H9 (cell line): ENCODE measurements around the gene TPSAB1. TPM values are rescaled to one million over a fixed set of nuclear protein-coding genes. Genes with fewer than 3 reads are reported as not detected.

Experiments
- DNase-seq: peaks from one replicate; pipeline ENCODE4 v3.0.0-alpha.2; 2017
- H2AFZ ChIP-seq: one replicate; pipeline ENCODE4 v1.6.1; 2013; ENCODE audit warnings: mild to moderate bottlenecking, low read length, control low read depth, moderate library complexity
- H2AK5ac ChIP-seq: 2 replicates; pipeline ENCODE4 v1.6.1; 2013; ENCODE audit warnings: low read length, control low read depth, mixed read lengths; ENCODE audit not compliant: insufficient read length
- H2BK120ac ChIP-seq: one replicate; pipeline ENCODE4 v1.6.1; 2013; ENCODE audit warnings: low read depth, mild to moderate bottlenecking, low read length, control low read depth, inconsistent platforms; ENCODE audit not compliant: poor library complexity, severe bottlenecking
- H2BK12ac ChIP-seq: 2 replicates; pipeline ENCODE4 v1.6.1; 2013; ENCODE audit warnings: low read length, control low read depth, mixed read lengths, low read depth; ENCODE audit not compliant: insufficient read length
- H2BK15ac ChIP-seq: 2 replicates; pipeline ENCODE4 v1.6.1; 2013; ENCODE audit warnings: low read depth, low read length, control low read depth
- H2BK20ac ChIP-seq: one replicate; pipeline ENCODE4 v1.6.1; 2013; ENCODE audit warnings: low read depth, mild to moderate bottlenecking, low read length, control low read depth, inconsistent platforms; ENCODE audit not compliant: poor library complexity, severe bottlenecking
- H2BK5ac ChIP-seq: 2 replicates; pipeline ENCODE4 v1.6.1; 2013; ENCODE audit warnings: low read length, control low read depth, mixed read lengths; ENCODE audit not compliant: insufficient read length
- H3K14ac ChIP-seq: 2 replicates; pipeline ENCODE4 v1.6.1; 2013; ENCODE audit warnings: low read length, control low read depth; ENCODE audit not compliant: insufficient read depth
- H3K18ac ChIP-seq: 2 replicates; pipeline ENCODE4 v1.6.1; 2013; ENCODE audit warnings: low read depth, mild to moderate bottlenecking, mixed read lengths, low read length, control low read depth; ENCODE audit not compliant: insufficient read length
- H3K23ac ChIP-seq: 2 replicates; pipeline ENCODE4 v1.6.1; 2013; ENCODE audit warnings: low read length, control low read depth, mixed read lengths, low read depth; ENCODE audit not compliant: insufficient read length
- H3K23me2 ChIP-seq: 2 replicates; pipeline ENCODE4 v1.6.1; 2013; ENCODE audit warnings: low read depth, mild to moderate bottlenecking, mixed read lengths, low read length, control low read depth; ENCODE audit not compliant: insufficient read length, poor library complexity, severe bottlenecking
- H3K27ac ChIP-seq: 2 replicates; pipeline ENCODE4 v1.5.1; 2013; ENCODE audit warnings: low read length, control low read depth, mixed read lengths, low read depth; ENCODE audit not compliant: insufficient read length
- H3K27me3 ChIP-seq: 2 replicates; pipeline ENCODE4 v1.6.1; 2013; ENCODE audit warnings: low read length, control low read depth, inconsistent platforms; ENCODE audit not compliant: insufficient read depth
- H3K4ac ChIP-seq: 2 replicates; pipeline ENCODE4 v1.6.1; 2013; ENCODE audit warnings: low read depth, mild to moderate bottlenecking, control low read depth, inconsistent platforms, low read length, moderate library complexity
- H3K4me1 ChIP-seq: 2 replicates; pipeline ENCODE4 v1.6.1; 2013; ENCODE audit warnings: low read length, control low read depth, inconsistent platforms; ENCODE audit not compliant: insufficient read depth
- H3K4me2 ChIP-seq: 2 replicates; pipeline ENCODE4 v1.6.1; 2013; ENCODE audit warnings: low read length, control low read depth, mixed read lengths; ENCODE audit not compliant: insufficient read length, insufficient read depth
- H3K56ac ChIP-seq: 2 replicates; pipeline ENCODE4 v1.6.1; 2013; ENCODE audit warnings: low read depth, mild to moderate bottlenecking, mixed read lengths, low read length, control low read depth; ENCODE audit not compliant: insufficient read length
- H3K79me1 ChIP-seq: 2 replicates; pipeline ENCODE4 v1.6.1; 2013; ENCODE audit warnings: low read depth, mild to moderate bottlenecking, moderate library complexity, low read length, control low read depth, inconsistent platforms; ENCODE audit not compliant: insufficient read depth, poor library complexity, severe bottlenecking
- H3K79me2 ChIP-seq: 2 replicates; pipeline ENCODE4 v1.6.1; 2013; ENCODE audit warnings: low read length, control low read depth, inconsistent platforms; ENCODE audit not compliant: insufficient read depth
- H3K9ac ChIP-seq: 2 replicates; pipeline ENCODE4 v1.6.1; 2013; ENCODE audit warnings: low read length, control low read depth, mixed read lengths; ENCODE audit not compliant: insufficient read length; ENCODE audit errors: extremely low read depth
- H3K9me3 ChIP-seq: one replicate; pipeline ENCODE4 v1.6.1; 2013; ENCODE audit warnings: low read depth, low read length, inconsistent platforms; ENCODE audit not compliant: control insufficient read depth
- H3T11ph ChIP-seq: one replicate; pipeline ENCODE4 v1.6.1; 2013; ENCODE audit warnings: mild to moderate bottlenecking, low read length, control low read depth, inconsistent platforms
- H4K20me1 ChIP-seq: one replicate; pipeline ENCODE4 v1.6.1; 2013; ENCODE audit not compliant: control insufficient read depth, insufficient read length, insufficient read depth
- H4K5ac ChIP-seq: 2 replicates; pipeline ENCODE4 v1.6.1; 2013; ENCODE audit warnings: low read depth, mild to moderate bottlenecking, mixed read lengths, low read length, control low read depth; ENCODE audit not compliant: insufficient read length
- H4K8ac ChIP-seq: replicated peaks from 2 replicates; pipeline ENCODE4 v1.6.1; 2013; ENCODE audit warnings: low read length, control low read depth, mixed read lengths, low read depth; ENCODE audit not compliant: insufficient read length
- H4K91ac ChIP-seq: 2 replicates; pipeline ENCODE4 v1.6.1; 2013; ENCODE audit warnings: low read depth, mild to moderate bottlenecking, moderate library complexity, mixed read lengths, low read length, control low read depth; ENCODE audit not compliant: insufficient read length
- H3K27ac Mint-ChIP-seq, 3 experiments: 2 replicates in 2 of 3; 3 replicates in 1 of 3; pipeline ENCODE4 v1.8.0; 2020 to 2021; ENCODE audit warnings: mixed read lengths in 3 of 3, mild to moderate bottlenecking in 1 of 3, moderate library complexity in 1 of 3
- H3K27me3 Mint-ChIP-seq: 2 replicates; pipeline ENCODE4 v1.8.0; 2021; ENCODE audit warnings: low read depth, mild to moderate bottlenecking, moderate library complexity, mixed read lengths
- H3K36me3 Mint-ChIP-seq, 3 experiments: 2 replicates in 2 of 3; 3 replicates in 1 of 3; pipeline ENCODE4 v1.8.0; 2020 to 2021; ENCODE audit warnings: low read depth in 3 of 3, mixed read lengths in 3 of 3; ENCODE audit not compliant: insufficient read depth in 1 of 3
- H3K4me1 Mint-ChIP-seq, 2 experiments: 2 replicates each; pipeline ENCODE4 v1.8.0; 2020; ENCODE audit warnings: mixed read lengths in 2 of 2
- H3K4me3 Mint-ChIP-seq, 2 experiments: 2 replicates in 1 of 2; 3 replicates in 1 of 2; pipeline ENCODE4 v1.8.0; 2020 to 2021; ENCODE audit warnings: mild to moderate bottlenecking in 2 of 2, mixed read lengths in 2 of 2, moderate library complexity in 1 of 2
- H3K9me3 Mint-ChIP-seq, 2 experiments: 2 replicates in 1 of 2; 3 replicates in 1 of 2; pipeline ENCODE4 v1.8.0; 2020; ENCODE audit warnings: mild to moderate bottlenecking in 2 of 2, mixed read lengths in 2 of 2, moderate library complexity in 1 of 2
- WGBS: extraction: QIAGEN DNeasy Blood & Tissue Kit; methylation state at CpG from one replicate; pipeline ENCODE4 v1.1.7; 2013; ENCODE audit warnings: missing lambda C conversion rate, low lambda C conversion rate, mixed read lengths; ENCODE audit not compliant: insufficient read length; ENCODE audit errors: extremely low coverage; 5-methylcytosine and 5-hydroxymethylcytosine counted together
- total RNA-seq: library from RNA; stranded (reverse); gene quantifications from 2 replicates; pipeline ENCODE4 v1.2.1, GENCODE V29; 2021
- TF ChIP-seq, protein P1 (sequence below): fragments of 200-600 bp; sonication (generic); conservative IDR thresholded peaks from 3 replicates; pipeline ENCODE4 v1.8.0; 2021; ENCODE audit warnings: antibody characterized with exemption, mild to moderate bottlenecking

Gene TPSAB1
- total RNA-seq, 1 experiment from 2014 or later, result not detected

- Histone ChIP-seq H4K20me1 (no peaks in the 10 kb centered on the region), H3K23ac (no peak overlapping the region), H2BK120ac (no peak overlapping the region), H3K4ac (no peak overlapping the region), H3K79me1 (no peaks in the 10 kb centered on the region), H3K79me2 (no peaks in the 10 kb centered on the region), H2BK12ac (no peak overlapping the region), H3K4me2 (no peak overlapping the region), H3K4me1 (no peaks in the 10 kb centered on the region), H4K91ac (no peak overlapping the region), H3K23me2 (no peaks in the 10 kb centered on the region), H3K14ac (no peak overlapping the region), H3K27ac (no peak overlapping the region), H2BK15ac (no peak overlapping the region), H3K27me3 (no peaks in the 10 kb centered on the region; the same call in 1 of the 2 replicates), H3T11ph (no peak overlapping the region), H3K56ac (no peak overlapping the region), H2AFZ (no peak overlapping the region), H3K18ac (no peak overlapping the region), H4K5ac (no peak overlapping the region), H3K9ac (no peak overlapping the region), H2BK5ac (no peak overlapping the region), H4K8ac (no peak overlapping the region), H2AK5ac (no peak overlapping the region), H3K9me3 (no peaks in the 10 kb centered on the region), H2BK20ac (no peak overlapping the region)
- Mint-ChIP-seq H3K27ac (no peak overlapping the region), H3K4me1 (peaks cover 0 to 3% of the 10 kb centered on the region in 2 experiments; a peak in 1 of 4 replicates), H3K4me3 (no peak overlapping the region), H3K27me3 (peaks cover 44% of the 10 kb centered on the region), H3K9me3 (peaks cover 2 to 5% of the 10 kb centered on the region in 2 experiments; a peak in 4 of 5 replicates), H3K36me3 (no peaks in the 10 kb centered on the region; a peak in 1 of 7 replicates)
- WGBS, result no CpG with 5 or more reads among the region's 12 CpGs
- TF ChIP-seq, protein P1, sequence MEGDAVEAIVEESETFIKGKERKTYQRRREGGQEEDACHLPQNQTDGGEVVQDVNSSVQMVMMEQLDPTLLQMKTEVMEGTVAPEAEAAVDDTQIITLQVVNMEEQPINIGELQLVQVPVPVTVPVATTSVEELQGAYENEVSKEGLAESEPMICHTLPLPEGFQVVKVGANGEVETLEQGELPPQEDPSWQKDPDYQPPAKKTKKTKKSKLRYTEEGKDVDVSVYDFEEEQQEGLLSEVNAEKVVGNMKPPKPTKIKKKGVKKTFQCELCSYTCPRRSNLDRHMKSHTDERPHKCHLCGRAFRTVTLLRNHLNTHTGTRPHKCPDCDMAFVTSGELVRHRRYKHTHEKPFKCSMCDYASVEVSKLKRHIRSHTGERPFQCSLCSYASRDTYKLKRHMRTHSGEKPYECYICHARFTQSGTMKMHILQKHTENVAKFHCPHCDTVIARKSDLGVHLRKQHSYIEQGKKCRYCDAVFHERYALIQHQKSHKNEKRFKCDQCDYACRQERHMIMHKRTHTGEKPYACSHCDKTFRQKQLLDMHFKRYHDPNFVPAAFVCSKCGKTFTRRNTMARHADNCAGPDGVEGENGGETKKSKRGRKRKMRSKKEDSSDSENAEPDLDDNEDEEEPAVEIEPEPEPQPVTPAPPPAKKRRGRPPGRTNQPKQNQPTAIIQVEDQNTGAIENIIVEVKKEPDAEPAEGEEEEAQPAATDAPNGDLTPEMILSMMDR, result no peak
- no peak for DNase-seq
Observed at GRCh38 chr16:1244881-1245280, 4.4 kb downstream of the TPSAB1 start.
